NCI-H2029 treated with DMSO at 0.1 percent for 48 hours (cell line): ENCODE measurements around the gene SLC25A38.
A peak's percentile ranks its signal among the peaks of the same experiment; 100 is the strongest.
"Not testable (repeated sequence)": the region's sequence is repeated elsewhere in the genome, so short reads cannot be mapped to it uniquely, and the experiment has no call there.

ENCODE experiments used
- DNase-seq: peaks from one replicate; lab custom pipeline; 2025; lab: John Stamatoyannopoulos, UW

The SLC25A38 gene

DNA sequence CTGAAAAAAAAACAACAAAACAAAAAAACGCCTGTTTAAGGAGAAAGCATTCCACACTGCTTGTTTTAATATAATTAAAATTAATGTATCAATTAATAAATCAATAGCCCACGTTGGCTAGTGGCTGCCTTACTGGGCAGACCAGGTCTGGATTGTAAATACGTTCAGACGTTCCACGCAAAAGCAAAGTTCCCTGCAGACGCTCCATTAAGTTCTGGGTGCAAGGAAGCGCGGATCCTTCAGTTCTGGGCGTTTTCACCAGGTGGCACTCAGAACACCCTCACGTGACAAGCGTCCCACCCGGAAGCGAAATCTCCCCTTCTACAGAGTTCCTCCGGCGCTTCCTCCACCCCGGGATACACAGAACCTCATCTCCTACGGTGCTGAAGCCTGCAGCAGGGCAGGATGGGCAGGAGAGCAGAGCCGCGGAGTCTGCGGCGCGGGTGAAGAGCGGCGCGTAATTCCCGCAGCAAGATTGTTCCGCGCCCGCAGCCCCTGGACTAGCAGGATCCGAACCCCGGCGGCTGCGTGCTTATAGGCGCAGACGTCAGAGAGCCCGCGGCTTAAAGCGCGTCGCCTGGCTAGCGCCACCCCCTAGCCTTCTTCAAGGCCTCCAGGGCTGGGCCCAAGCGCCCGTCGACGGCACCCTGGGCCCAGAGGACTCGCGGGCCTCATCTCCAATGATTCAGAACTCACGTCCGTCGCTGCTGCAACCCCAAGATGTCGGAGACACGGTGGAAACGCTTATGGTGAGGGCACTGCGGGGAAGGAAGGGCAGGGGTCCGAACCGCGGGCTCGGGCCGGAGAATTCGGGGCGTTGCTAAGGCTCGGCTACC is at the start of gene SLC25A38:
Gene SLC25A38, plus strand, starts transcription at position 326 of the 836 bp plus-strand sequence. Its CDS starts 355 bp downstream, at position 681.
- no peak for DNase-seq

DNA sequence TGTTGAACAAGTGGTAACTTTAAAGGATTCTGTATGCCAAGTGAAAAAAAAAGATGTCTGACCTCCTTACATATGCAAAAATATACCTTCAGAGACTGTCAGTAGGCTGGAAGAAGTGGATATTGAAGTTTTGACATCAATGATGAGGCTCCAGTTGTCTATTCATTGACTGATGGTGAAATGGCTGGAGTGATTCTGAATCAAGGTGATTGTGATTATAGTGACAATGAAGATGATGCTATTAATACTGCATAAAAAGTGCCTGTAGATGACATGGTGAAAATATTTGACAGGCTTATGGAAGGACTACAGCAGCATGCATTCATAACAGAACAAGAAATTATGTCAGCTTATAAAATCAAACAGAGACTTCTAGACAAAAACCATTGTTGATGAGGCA is 49.6 kb upstream of the SLC25A38 start:
- no peak for DNase-seq

DNA sequence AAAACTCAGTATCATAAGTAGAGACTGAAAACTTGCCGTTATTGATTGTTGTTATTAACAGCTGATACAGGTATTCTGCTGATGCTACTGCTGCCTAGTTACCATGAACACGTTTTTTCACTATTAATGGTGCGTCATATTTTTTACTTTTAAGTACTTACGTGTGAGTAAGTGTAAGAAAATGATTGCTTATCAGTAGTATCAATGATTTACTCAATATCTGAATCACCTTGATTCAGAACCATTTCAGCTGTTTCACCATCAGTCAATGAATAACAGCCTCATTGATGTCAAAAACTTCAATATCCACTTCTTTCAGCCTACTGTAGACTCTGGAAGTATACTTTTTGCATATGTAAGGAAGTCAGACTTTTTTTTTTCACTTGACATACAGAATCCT is 49.0 kb upstream of the SLC25A38 start:
- DNase-seq: no peak

DNA sequence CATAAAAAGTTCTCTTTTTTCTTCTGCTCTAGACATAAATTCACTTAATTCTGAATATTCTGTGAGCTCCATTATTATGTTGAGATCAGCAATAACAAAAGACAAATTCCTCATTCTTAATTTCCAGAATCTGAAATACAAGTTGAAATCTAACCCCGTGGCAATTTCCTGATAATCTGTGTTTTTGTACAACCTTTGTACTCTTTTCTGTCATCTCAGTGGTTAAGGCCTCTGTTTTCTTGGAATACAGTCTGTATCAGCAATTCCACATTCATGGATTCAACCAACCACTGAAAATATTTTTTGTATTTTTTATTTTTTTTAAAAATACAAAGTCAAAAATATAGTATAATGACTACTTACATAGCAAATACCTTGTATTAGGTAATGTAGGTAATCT is 45.0 kb upstream of the SLC25A38 start:
- no peak for DNase-seq

GRCh38 chr3:39339086-39339485 is 44.1 kb upstream of the SLC25A38 start:
- DNase-seq: no peak

GRCh38 chr3:39343076-39343717 is 40.0 kb upstream of the SLC25A38 start:
- no peak for DNase-seq

DNA sequence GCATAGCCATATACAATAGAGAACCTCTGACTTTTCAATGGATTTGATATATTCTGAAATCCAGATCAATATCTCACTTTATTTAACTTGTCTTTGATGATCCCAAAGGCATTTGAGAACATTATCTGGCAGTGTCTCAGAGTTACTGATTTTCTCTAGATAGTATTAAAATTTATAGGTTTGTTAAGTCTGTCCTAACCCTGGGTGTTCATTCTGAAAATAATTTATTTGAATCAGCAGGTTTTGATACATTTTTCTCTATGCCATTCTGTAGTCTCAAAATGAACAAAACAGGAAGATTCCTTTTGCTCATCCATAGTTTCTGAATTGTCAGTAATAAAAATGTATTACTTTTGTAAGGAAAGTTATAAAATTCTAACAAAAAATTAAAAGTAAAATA is 39.4 kb upstream of the SLC25A38 start:
- DNase-seq: no peak

DNA sequence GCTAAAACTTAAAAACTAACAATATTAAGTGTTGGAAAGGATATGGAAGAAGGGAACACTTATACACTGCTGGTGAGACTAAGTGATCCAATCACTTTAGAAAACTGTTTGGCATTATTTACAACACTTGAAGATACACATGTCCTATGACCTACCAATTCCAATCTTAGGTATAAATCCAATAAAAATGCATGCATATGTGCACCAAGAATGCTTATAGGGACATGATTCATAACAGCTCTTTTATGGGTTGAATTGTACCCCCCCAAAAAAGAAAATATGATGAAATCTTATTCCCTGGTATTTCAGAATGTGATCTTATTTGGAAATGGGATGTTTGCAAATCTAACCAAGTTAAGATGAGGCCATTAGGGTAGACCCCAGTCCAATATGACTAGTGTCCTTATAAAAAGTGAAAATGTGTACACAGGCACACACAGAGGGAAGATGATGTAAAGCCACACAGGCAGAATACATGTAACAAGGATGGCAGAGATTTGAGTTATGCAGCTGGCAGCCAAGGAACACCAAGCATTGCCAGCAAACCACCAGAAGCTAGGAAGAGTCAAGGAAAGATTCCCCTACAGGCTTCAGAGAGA is 38.3 kb upstream of the SLC25A38 start:
- no peak for DNase-seq

DNA sequence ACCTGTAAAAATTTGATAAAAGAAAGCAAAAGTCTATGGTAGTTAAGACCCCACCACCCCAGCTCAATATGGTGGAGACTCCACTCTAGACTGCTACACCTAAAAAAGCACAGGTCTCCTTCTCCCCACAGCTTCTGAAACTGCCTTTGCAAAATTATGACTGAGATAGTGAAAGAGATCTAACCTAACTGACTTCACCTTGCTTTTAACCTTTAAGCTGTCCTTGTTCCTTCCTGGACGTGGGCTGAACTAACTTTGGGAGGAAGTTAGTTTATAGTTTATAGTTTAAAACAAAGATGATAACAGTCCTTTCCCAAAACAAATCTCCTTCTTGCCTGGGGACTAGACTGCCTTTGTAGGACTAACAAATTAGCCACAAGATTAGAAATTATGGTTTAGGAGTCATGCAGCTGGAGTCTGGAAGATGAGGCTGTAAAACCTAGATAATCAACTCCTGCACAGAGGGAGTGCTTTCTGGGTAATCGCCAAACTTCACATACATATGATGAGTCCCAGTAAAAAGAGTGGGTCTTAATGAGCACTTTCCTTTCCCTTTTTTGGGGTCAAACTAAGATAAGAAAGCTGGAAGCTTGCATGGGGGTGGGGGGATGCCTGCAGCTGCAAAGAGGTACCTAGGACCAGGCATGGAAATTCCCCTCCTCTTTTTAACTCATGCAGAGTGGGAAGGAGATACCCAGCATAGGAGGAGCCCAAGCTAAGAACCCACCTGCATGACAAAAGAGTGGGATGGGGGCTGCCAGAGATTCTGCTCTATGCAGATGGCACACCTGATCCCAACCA is 36.2 kb upstream of the SLC25A38 start:
- no peak for DNase-seq

DNA sequence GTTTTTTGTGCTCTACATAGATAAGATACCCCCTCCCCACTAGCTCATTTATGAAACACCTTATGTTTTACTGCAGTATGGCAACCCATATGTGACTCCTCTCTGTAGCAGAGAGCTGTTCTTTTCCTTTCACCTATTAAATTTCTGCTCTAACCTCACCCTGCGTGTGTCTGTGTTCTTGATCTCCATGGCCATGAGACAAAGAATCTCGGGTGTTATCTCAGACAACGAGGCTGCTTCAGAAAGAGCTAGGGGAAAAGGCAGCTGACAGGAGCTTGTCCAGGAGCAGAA is 35.6 kb upstream of the SLC25A38 start:
- no peak for DNase-seq

- peak; percentile 93 for DNase-seq
These were observed 34.1 kb upstream of the SLC25A38 start for GRCh38 chr3:39349080-39349479.

GRCh38 chr3:39350714-39351113 is 32.5 kb upstream of the SLC25A38 start:
- no peak for DNase-seq

- DNase-seq: not testable (repeated sequence)
These were observed 32.0 kb upstream of the SLC25A38 start for GRCh38 chr3:39351134-39351533.

DNA sequence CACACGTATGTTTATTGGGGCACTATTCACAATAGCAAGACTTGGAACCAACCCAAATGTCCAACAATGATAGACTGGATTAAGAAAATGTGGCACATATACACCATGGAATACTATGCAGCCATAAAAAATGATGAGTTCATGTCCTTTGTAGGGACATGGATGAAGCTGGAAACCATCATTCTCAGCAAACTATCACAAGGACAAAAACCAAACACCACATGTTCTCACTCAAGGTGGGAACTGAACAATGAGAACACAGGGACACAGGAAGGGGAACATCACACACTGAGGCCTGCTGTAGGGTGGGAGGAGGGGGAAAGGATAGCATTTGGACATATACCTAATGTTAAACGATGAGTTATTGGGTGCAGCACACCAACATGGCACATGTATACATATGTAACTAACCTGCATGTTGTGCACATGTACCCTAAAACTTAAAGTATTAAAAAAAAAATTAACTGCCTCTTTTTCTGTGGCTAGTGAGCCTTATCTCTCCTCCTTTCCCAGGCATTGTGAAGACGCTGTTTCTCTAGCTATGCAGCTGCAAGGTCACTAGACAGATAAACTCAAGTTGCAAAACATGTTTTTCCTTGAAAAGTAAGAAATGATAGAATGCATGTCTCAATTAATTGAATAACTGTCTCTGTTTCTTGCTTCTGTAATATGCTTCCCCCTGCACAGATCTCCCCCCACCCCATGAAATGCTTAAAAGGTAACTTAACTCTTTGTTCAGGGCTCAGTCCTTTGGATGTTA is 29.8 kb upstream of the SLC25A38 start:
- DNase-seq: not testable (repeated sequence)

DNA sequence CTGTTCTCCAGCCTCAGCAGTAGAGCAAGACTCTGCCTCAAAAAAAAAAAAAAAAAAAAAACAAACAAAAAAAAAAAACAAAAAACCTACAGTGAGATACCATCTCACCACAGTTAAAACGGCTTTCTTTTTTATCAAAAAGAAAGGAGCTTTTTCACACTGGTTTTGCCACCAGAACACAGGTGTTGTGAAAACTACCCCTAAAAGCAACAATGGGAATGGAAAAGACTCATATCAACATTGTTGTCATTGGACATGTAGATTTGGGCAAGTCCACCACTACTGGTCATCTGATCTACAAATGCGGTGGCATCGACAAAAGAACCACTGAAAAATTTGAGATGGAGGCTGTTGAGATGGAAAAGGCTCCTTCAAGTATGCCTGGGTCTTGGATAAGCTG is 24.8 kb upstream of the SLC25A38 start:
- DNase-seq: no peak

GRCh38 chr3:39361252-39361927 is 21.8 kb upstream of the SLC25A38 start:
- no peak for DNase-seq

- DNase-seq: peak; percentile 81
These were observed 21.0 kb upstream of the SLC25A38 start for GRCh38 chr3:39362192-39362591.

- DNase-seq: peak; percentile 95
These were observed 20.4 kb upstream of the SLC25A38 start for GRCh38 chr3:39362812-39363211.

GRCh38 chr3:39370450-39370849 is 12.7 kb upstream of the SLC25A38 start:
- DNase-seq: not testable (repeated sequence)

GRCh38 chr3:39372833-39373232 is 10.3 kb upstream of the SLC25A38 start:
- no peak for DNase-seq
